Spinal cord (tissue), 10 donors: ENCODE measurements around the gene AMELX. TPM values are rescaled to one million over a fixed set of nuclear protein-coding genes. Genes with fewer than 3 reads are reported as not detected.

Source experiments
- DNase-seq, 6 donors: peaks; one replicate each; pipeline versions ENCODE4 v3.0.0 to v3.0.0-alpha.2; 2013 to 2015; ENCODE audit warnings: low spot score in 6 of 6, low read depth in 4 of 6
- H3K27ac ChIP-seq: one replicate; pipeline ENCODE4 v1.5.1; 2013; ENCODE audit warnings: low read depth, low read length, control low read depth
- H3K27me3 ChIP-seq: one replicate; pipeline ENCODE4 v1.6.1; 2013; ENCODE audit warnings: low read length; ENCODE audit not compliant: control insufficient read depth, insufficient read depth
- H3K36me3 ChIP-seq: one replicate; pipeline ENCODE4 v1.6.1; 2013; ENCODE audit warnings: low read length; ENCODE audit not compliant: control insufficient read depth, insufficient read depth
- H3K4me1 ChIP-seq: one replicate; pipeline ENCODE4 v1.6.1; 2013; ENCODE audit warnings: low read length; ENCODE audit not compliant: control insufficient read depth, insufficient read depth
- H3K4me3 ChIP-seq: one replicate; pipeline ENCODE4 v1.5.1; 2013; ENCODE audit warnings: low read depth, low read length, control low read depth
- H3K9me3 ChIP-seq: one replicate; pipeline ENCODE4 v1.6.1; 2013; ENCODE audit warnings: low read length; ENCODE audit not compliant: control insufficient read depth, insufficient read depth
- WGBS: methylation state at CpG from one replicate; pipeline ENCODE4 v1.1.5; 2013; ENCODE audit warnings: missing lambda C conversion rate; ENCODE audit not compliant: insufficient coverage; 5-methylcytosine and 5-hydroxymethylcytosine counted together
- polyA plus RNA-seq, 2 donors: library from polyadenylated mRNA; unstranded; fragments of 120-200 nt; gene quantifications; one replicate each; pipeline ENCODE4 v1.2.1, GENCODE V29; 2013; ENCODE audit not compliant: insufficient read length in 2 of 2
- total RNA-seq, 2 donors: library from RNA; depleted of rRNA in 1 of 2; stranded (reverse); fragments of 120-200 nt in 1 of 2; fragments of >200 nt in 1 of 2; gene quantifications; one replicate each; pipeline versions ENCODE4 v1.2.3 to v1.2.4, GENCODE V29; 2013 to 2014
- donor health status: healthy.

The AMELX gene
- total and polyA plus RNA-seq, 4 donors, result not detected

DNA sequence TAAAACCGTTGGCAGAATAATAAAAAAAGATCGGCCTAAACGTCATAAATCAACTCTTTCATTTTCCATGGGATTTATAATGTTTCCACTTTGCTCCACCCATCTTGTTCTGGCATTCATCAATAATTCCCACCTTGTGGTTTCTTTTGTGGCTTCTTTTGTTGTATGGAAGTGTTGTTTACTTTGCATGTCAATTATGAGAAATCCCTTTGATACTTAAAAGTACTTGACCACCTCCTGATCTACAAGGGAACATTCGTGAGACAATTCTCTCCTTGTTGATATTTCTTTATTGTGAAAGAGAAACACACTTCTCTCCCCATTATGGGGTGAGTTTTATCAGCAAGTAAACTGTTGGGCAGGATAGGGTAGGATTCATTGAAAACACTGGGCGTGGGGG, 2.8 kb downstream of the AMELX start:
- H3K36me3 ChIP-seq, result no peaks in the 10 kb centered on the region
- WGBS, result no CpG with 5 or more reads among the region's 5 CpGs
- no peaks in the 10 kb centered on the region for H3K4me1 ChIP-seq
- H3K9me3 ChIP-seq, result no peaks in the 10 kb centered on the region
- no peak overlapping the region for H3K27ac ChIP-seq
- DNase-seq, result no peak
- H3K4me3 ChIP-seq, result no peak overlapping the region
- H3K27me3 ChIP-seq, result no peaks in the 10 kb centered on the region

- Histone ChIP-seq H3K9me3 (no peaks in the 10 kb centered on the region), H3K36me3 (no peaks in the 10 kb centered on the region), H3K27ac (no peak overlapping the region), H3K4me1 (no peaks in the 10 kb centered on the region), H3K4me3 (no peak overlapping the region), H3K27me3 (no peaks in the 10 kb centered on the region)
- DNase-seq, result no peak
- WGBS, result 85% methylated on average over 9 of the region's 9 CpGs
Observed at GRCh38 chrX:11298600-11298999, 5.4 kb downstream of the AMELX start.

DNA sequence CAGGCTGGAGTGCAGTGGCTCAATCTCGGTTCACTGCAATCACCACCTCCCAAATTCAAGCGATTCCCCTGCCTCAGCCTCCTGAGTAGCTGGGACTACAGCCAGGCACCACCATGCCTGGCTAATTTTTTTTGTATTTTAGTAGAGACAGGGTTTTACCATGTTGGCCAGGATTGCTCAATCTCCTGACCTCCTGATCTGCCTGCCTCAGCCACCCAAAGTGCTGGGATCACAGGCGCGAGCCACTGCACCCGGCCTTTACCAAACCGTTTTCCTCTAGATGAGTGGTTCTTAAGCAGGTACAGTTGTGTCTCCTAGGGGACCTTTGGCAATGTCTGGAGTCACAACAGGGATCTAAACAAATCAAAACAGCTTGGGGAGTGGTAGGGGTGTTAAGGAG, 11.6 kb downstream of the AMELX start:
- peak in 1 of 6 donors; percentile 7 for DNase-seq
- 61% methylated on average over 3 of the region's 6 CpGs for WGBS

GRCh38 chrX:11305641-11306040, 12.4 kb downstream of the AMELX start:
- H3K4me1 ChIP-seq, result no peaks in the 10 kb centered on the region
- no peak for DNase-seq
- H3K36me3 ChIP-seq, result no peaks in the 10 kb centered on the region
- H3K27ac ChIP-seq, result no peak overlapping the region
- H3K27me3 ChIP-seq, result peaks cover 4% of the 10 kb centered on the region
- no peaks in the 10 kb centered on the region for H3K9me3 ChIP-seq
- WGBS, result 78% methylated on average over 1 of the region's 1 CpG
- no peak overlapping the region for H3K4me3 ChIP-seq

More for the DNA sequence above, 11.6 kb downstream of the AMELX start:
- Histone ChIP-seq H3K27ac (no peak overlapping the region), H3K36me3 (no peaks in the 10 kb centered on the region), H3K4me3 (no peak overlapping the region), H3K9me3 (no peaks in the 10 kb centered on the region), H3K4me1 (no peaks in the 10 kb centered on the region), H3K27me3 (peaks cover 2% of the 10 kb centered on the region)

DNA sequence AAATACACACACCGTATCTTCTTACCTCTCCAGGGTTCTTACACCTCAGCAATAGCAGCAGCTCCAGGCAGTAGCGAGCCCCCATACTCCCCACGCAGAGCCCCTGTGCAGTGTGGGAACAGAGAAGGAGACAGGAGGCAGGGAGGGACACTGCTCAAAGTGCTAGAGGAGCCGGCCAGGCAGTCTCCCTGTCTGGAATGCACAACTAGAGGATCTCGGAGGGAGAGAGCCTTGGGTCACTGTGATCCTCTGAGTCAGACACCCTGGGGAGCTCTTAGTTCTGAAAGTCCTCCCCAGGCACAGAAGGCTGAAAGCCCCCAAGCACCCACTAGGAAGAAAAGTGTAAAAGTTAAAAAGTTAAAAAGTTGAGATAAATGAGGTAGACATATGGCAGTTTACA, 16.0 kb downstream of the AMELX start:
- DNase-seq, result no peak
- Histone ChIP-seq H3K9me3 (no peaks in the 10 kb centered on the region), H3K27ac (no peak overlapping the region), H3K4me1 (no peaks in the 10 kb centered on the region), H3K36me3 (no peaks in the 10 kb centered on the region), H3K4me3 (no peak overlapping the region), H3K27me3 (peaks cover 6% of the 10 kb centered on the region)
- 55% methylated on average over 2 of the region's 5 CpGs for WGBS

- Histone ChIP-seq H3K9me3 (no peaks in the 10 kb centered on the region), H3K36me3 (no peaks in the 10 kb centered on the region), H3K4me1 (no peaks in the 10 kb centered on the region), H3K4me3 (no peak overlapping the region), H3K27me3 (peaks cover 4% of the 10 kb centered on the region), H3K27ac (no peak overlapping the region)
- 80% methylated on average over 5 of the region's 7 CpGs for WGBS
- peak in 1 of 6 donors; percentile 48 for DNase-seq
Observed at GRCh38 chrX:11311706-11312105, 18.5 kb downstream of the AMELX start.

- H3K27ac ChIP-seq, result no peak overlapping the region
- H3K9me3 ChIP-seq, result peaks cover 3% of the 10 kb centered on the region
- WGBS, result 45% methylated on average over 3 of the region's 7 CpGs
- peak in 1 of 6 donors; percentile 5 for DNase-seq
- no peaks in the 10 kb centered on the region for H3K36me3 ChIP-seq
- H3K4me1 ChIP-seq, result no peaks in the 10 kb centered on the region
- H3K4me3 ChIP-seq, result no peak overlapping the region
- peaks cover 2% of the 10 kb centered on the region for H3K27me3 ChIP-seq
Observed at GRCh38 chrX:11319806-11320520, 26.8 kb downstream of the AMELX start.

DNA sequence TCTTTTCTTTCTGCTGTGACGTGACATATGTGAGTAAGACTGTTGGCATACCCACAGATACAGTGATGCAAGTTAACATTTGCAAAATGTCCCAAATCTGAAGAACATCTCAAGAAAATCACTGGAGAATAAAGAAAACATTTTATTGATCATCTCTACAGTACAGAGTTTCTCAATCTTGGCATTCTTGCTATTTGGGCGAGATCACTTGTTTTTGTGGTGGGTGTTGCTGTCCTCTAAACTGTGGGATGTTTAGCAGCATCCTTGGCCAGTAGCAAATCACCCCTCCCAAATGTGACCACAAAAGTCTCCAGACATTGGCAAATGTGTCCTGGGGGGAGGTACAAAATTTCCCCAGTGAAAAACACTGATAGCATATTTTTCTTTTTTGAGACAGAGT, 28.8 kb downstream of the AMELX start:
- WGBS, result no CpG with 5 or more reads among the region's 2 CpGs
- no peak overlapping the region for H3K4me3 ChIP-seq
- DNase-seq, result no peak
- H3K9me3 ChIP-seq, result peaks cover 3% of the 10 kb centered on the region
- H3K27ac ChIP-seq, result no peak overlapping the region
- no peaks in the 10 kb centered on the region for H3K36me3 ChIP-seq
- H3K27me3 ChIP-seq, result peaks cover 2% of the 10 kb centered on the region
- H3K4me1 ChIP-seq, result no peaks in the 10 kb centered on the region

GRCh38 chrX:11328134-11328533, 34.9 kb downstream of the AMELX start:
- DNase-seq, result no peak
- no peaks in the 10 kb centered on the region for H3K36me3 ChIP-seq
- WGBS, result no CpG with 5 or more reads among the region's 3 CpGs
- no peaks in the 10 kb centered on the region for H3K4me1 ChIP-seq
- no peak overlapping the region for H3K4me3 ChIP-seq
- no peaks in the 10 kb centered on the region for H3K27me3 ChIP-seq
- H3K27ac ChIP-seq, result no peak overlapping the region
- peaks cover 3% of the 10 kb centered on the region for H3K9me3 ChIP-seq

DNA sequence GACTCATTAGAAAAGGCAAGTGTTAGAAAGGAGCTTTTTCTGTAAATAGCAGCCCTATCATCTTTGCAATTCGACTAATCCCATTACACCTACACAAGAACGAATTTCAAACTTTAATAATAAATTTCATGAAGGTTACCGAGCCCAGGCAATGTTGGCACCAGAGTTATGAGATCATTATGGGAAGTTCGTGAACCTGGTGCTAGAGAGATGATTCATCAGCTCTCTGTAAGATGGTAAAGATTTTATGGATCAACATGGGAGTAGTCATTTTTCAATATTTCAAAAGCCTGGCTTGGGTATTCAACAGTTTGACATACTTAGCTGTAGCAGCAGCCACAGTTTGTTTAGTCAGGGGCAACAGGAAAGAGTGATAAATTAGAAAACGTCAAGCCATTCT, 35.8 kb downstream of the AMELX start:
- 60% methylated on average over 2 of the region's 5 CpGs for WGBS
- Histone ChIP-seq H3K4me1 (no peaks in the 10 kb centered on the region), H3K27ac (no peak overlapping the region), H3K27me3 (no peaks in the 10 kb centered on the region), H3K9me3 (no peaks in the 10 kb centered on the region), H3K4me3 (no peak overlapping the region), H3K36me3 (no peaks in the 10 kb centered on the region)
- peak in 1 of 6 donors; percentile 2 for DNase-seq
